Right lobe of liver (tissue), 4 donors: ENCODE measurements around the gene TBX4.

ENCODE experiments used
- POLR2A ChIP-seq: fragments of 450-650 bp; IDR thresholded peaks from one replicate; pipeline ENCODE4 v1.6.1; 2017; ENCODE audit warnings: antibody characterized with exemption, mild to moderate bottlenecking
- TF ChIP-seq, protein P1 (sequence below), 4 donors: fragments of 200-600 bp in 3 of 4; fragments of 450-650 bp in 1 of 4; IDR thresholded peaks; one replicate each; pipeline versions ENCODE4 v1.5.1 to v1.8.0; 2016 to 2022; ENCODE audit warnings: antibody characterized with exemption in 4 of 4, mild to moderate bottlenecking in 2 of 4
- donor health status: DM: no; HTN: no; CAD: no.
- donor health status: DM: no; HTN: no; CAD: no.
- donor health status: DM: no; HTN: yes; CAD: no.

DNA sequence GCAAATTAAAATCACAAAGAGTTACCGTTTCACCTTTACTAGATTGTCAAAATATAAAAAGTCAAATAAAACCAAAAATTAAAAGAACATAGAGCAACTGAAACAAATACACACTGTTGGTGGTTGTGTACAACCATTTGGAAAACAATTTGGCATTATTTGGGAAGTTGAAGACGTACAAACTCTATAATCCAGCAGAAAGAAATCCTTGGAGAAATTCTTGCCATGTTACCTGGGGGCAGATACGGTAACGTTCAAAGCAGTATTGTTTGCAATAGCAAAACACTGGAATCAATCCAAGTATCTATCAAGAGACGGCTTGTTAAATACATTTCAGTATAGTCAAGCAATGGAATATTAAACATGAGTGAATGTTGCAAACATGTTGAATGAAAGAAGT, 56.7 kb downstream of the TBX4 start:
- TF ChIP-seq, protein P1, sequence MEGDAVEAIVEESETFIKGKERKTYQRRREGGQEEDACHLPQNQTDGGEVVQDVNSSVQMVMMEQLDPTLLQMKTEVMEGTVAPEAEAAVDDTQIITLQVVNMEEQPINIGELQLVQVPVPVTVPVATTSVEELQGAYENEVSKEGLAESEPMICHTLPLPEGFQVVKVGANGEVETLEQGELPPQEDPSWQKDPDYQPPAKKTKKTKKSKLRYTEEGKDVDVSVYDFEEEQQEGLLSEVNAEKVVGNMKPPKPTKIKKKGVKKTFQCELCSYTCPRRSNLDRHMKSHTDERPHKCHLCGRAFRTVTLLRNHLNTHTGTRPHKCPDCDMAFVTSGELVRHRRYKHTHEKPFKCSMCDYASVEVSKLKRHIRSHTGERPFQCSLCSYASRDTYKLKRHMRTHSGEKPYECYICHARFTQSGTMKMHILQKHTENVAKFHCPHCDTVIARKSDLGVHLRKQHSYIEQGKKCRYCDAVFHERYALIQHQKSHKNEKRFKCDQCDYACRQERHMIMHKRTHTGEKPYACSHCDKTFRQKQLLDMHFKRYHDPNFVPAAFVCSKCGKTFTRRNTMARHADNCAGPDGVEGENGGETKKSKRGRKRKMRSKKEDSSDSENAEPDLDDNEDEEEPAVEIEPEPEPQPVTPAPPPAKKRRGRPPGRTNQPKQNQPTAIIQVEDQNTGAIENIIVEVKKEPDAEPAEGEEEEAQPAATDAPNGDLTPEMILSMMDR (IDR thresholded peaks at IDR 0.05): no peak
- no peak for TF ChIP-seq POLR2A
